ENCODE results near the gene SLC22A23. TPM values are rescaled to one million over a fixed set of nuclear protein-coding genes. Genes with fewer than 3 reads are reported as not detected.
"Not testable (repeated sequence)": the region's sequence is repeated elsewhere in the genome, so short reads cannot be mapped to it uniquely, and the experiment has no call there.

SLC22A23 gene
- total RNA-seq, 2 donors from 2014 or later: 11.1 to 13.3 TPM

GRCh38 chr6:3244003-3244831, 212.6 kb downstream of the SLC22A23 start:
- Histone ChIP-seq H3K4me1 (ENCODE audit: control insufficient read depth, insufficient read depth, low read length) (no peaks in the 10 kb centered on the region), H3K9me3 (ENCODE audit: control insufficient read depth, low read length) (no peaks in the 10 kb centered on the region), H3K27me3 (ENCODE audit: control insufficient read depth, insufficient read depth, low read length, poor library complexity, severe bottlenecking) (peaks cover 1% of the 10 kb centered on the region), H3K4me3 (ENCODE audit: low read length) (no peak overlapping the region), H3K27ac (ENCODE audit: low read depth, low read length) (no peak overlapping the region), H3K9ac (ENCODE audit: extremely low read depth, low read length, poor library complexity, severe bottlenecking) (no peak overlapping the region), H3K36me3 (ENCODE audit: control insufficient read depth, insufficient read depth, low read length) (no peaks in the 10 kb centered on the region)
- Mint-ChIP-seq H3K27ac (no peak overlapping the region), H3K27me3 (ENCODE audit: insufficient read depth) (peaks cover 30% of the 10 kb centered on the region), H3K9me3 (no peaks in the 10 kb centered on the region), H3K4me1 (peaks cover 14% of the 10 kb centered on the region), H3K4me3 (no peak overlapping the region), H3K36me3 (ENCODE audit: low read depth) (no peaks in the 10 kb centered on the region)
- WGBS, 2 experiments (ENCODE audit: insufficient coverage in 1 of 2, insufficient read length in 1 of 2): 90 to 95% methylated on average over 5 to 8 of the region's 8 CpGs
- DNase-seq: no peak
- TF ChIP-seq CTCF (conservative IDR thresholded peaks at IDR 0.05): no peak

- no peaks in the 10 kb centered on the region for H3K4me1 ChIP-seq (ENCODE audit: control insufficient read depth, insufficient read depth, low read length)
- H3K27ac ChIP-seq (ENCODE audit: low read depth, low read length): no peak overlapping the region
- H3K27me3 ChIP-seq (ENCODE audit: control insufficient read depth, insufficient read depth, low read length, poor library complexity, severe bottlenecking): no peaks in the 10 kb centered on the region
- H3K9me3 ChIP-seq (ENCODE audit: control insufficient read depth, low read length): no peaks in the 10 kb centered on the region
- 86 to 92% methylated on average over 3 to 4 of the region's 4 CpGs for WGBS, 2 experiments (ENCODE audit: insufficient coverage in 1 of 2, insufficient read length in 1 of 2)
- Mint-ChIP-seq H3K4me3 (no peak overlapping the region), H3K9me3 (no peaks in the 10 kb centered on the region), H3K36me3 (ENCODE audit: low read depth) (no peaks in the 10 kb centered on the region), H3K27me3 (ENCODE audit: insufficient read depth) (peaks cover 23% of the 10 kb centered on the region), H3K27ac (no peak overlapping the region), H3K4me1 (peaks cover 6% of the 10 kb centered on the region)
- H3K4me3 ChIP-seq (ENCODE audit: low read length): no peak overlapping the region
- no peak overlapping the region for H3K9ac ChIP-seq (ENCODE audit: extremely low read depth, low read length, poor library complexity, severe bottlenecking)
- no peak for DNase-seq
- no peak for TF ChIP-seq CTCF (conservative IDR thresholded peaks at IDR 0.05)
- H3K36me3 ChIP-seq (ENCODE audit: control insufficient read depth, insufficient read depth, low read length): no peaks in the 10 kb centered on the region
Observed at GRCh38 chr6:3242768-3243167, 214.1 kb downstream of the SLC22A23 start.

GRCh38 chr6:3241745-3242144, 215.1 kb downstream of the SLC22A23 start:
- H3K4me3 ChIP-seq (ENCODE audit: low read length); H3K27ac ChIP-seq (ENCODE audit: low read depth, low read length); H3K27ac Mint-ChIP-seq; H3K9ac ChIP-seq (ENCODE audit: extremely low read depth, low read length, poor library complexity, severe bottlenecking); H3K36me3 ChIP-seq (ENCODE audit: control insufficient read depth, insufficient read depth, low read length); H3K9me3 Mint-ChIP-seq; H3K9me3 ChIP-seq (ENCODE audit: control insufficient read depth, low read length); H3K36me3 Mint-ChIP-seq (ENCODE audit: low read depth); H3K27me3 ChIP-seq (ENCODE audit: control insufficient read depth, insufficient read depth, low read length, poor library complexity, severe bottlenecking); H3K4me1 Mint-ChIP-seq; DNase-seq; H3K4me3 Mint-ChIP-seq; H3K4me1 ChIP-seq (ENCODE audit: control insufficient read depth, insufficient read depth, low read length): not testable (repeated sequence)
- peaks cover 24% of the 10 kb centered on the region for H3K27me3 Mint-ChIP-seq (ENCODE audit: insufficient read depth)
- 99% methylated on average over 3 of the region's 4 CpGs; no CpG with 5 or more reads in 1 of the 2 experiments for WGBS, 2 experiments (ENCODE audit: insufficient coverage in 1 of 2, insufficient read length in 1 of 2)
